ENCODE results near the gene SLC8A1.

SLC8A1 gene

GRCh38 chr2:40384233-40384632, 67.7 kb downstream of the SLC8A1 start:
- no peak for TF ChIP-seq CTCF (IDR thresholded peaks at IDR 0.05; ENCODE audit: insufficient read depth, low read depth, low read length, missing control alignments)
- no peak overlapping the region for H3K4me3 ChIP-seq (ENCODE audit: low read depth, low read length)
- DNase-seq (ENCODE audit: low read depth): no peak

- DNase-seq (ENCODE audit: low read depth): no peak
- TF ChIP-seq CTCF (IDR thresholded peaks at IDR 0.05; ENCODE audit: insufficient read depth, low read depth, low read length, missing control alignments): no peak
- no peak overlapping the region for H3K4me3 ChIP-seq (ENCODE audit: low read depth, low read length)
Measured at GRCh38 chr2:40380721-40381120, 71.2 kb downstream of the SLC8A1 start.

GRCh38 chr2:40380041-40380440, 71.8 kb downstream of the SLC8A1 start:
- H3K4me3 ChIP-seq (ENCODE audit: low read depth, low read length): no peak overlapping the region
- no peak for TF ChIP-seq CTCF (IDR thresholded peaks at IDR 0.05; ENCODE audit: insufficient read depth, low read depth, low read length, missing control alignments)
- DNase-seq (ENCODE audit: low read depth): no peak

- no peak for TF ChIP-seq CTCF (IDR thresholded peaks at IDR 0.05; ENCODE audit: insufficient read depth, low read depth, low read length, missing control alignments)
- no peak for DNase-seq (ENCODE audit: low read depth)
- H3K4me3 ChIP-seq (ENCODE audit: low read depth, low read length): no peak overlapping the region
Measured at GRCh38 chr2:40374543-40375240, 77.2 kb downstream of the SLC8A1 start.

- no peak for TF ChIP-seq CTCF (IDR thresholded peaks at IDR 0.05; ENCODE audit: insufficient read depth, low read depth, low read length, missing control alignments)
- no peak for DNase-seq (ENCODE audit: low read depth)
- no peak overlapping the region for H3K4me3 ChIP-seq (ENCODE audit: low read depth, low read length)
Measured at GRCh38 chr2:40373111-40373510, 78.8 kb downstream of the SLC8A1 start.

GRCh38 chr2:40372283-40372985, 79.5 kb downstream of the SLC8A1 start:
- no peak overlapping the region for H3K4me3 ChIP-seq (ENCODE audit: low read depth, low read length)
- no peak for DNase-seq (ENCODE audit: low read depth)
- TF ChIP-seq CTCF (IDR thresholded peaks at IDR 0.05; ENCODE audit: insufficient read depth, low read depth, low read length, missing control alignments): no peak
